Measurements from ENCODE around the gene NSMCE4A. TPM values are rescaled to one million over a fixed set of nuclear protein-coding genes. Genes with fewer than 3 reads are reported as not detected.
"Not testable (repeated sequence)": the region's sequence is repeated elsewhere in the genome, so short reads cannot be mapped to it uniquely, and the experiment has no call there.

Gene NSMCE4A
- total RNA-seq, 1 donor from 2014 or later, result 52.9 TPM

DNA sequence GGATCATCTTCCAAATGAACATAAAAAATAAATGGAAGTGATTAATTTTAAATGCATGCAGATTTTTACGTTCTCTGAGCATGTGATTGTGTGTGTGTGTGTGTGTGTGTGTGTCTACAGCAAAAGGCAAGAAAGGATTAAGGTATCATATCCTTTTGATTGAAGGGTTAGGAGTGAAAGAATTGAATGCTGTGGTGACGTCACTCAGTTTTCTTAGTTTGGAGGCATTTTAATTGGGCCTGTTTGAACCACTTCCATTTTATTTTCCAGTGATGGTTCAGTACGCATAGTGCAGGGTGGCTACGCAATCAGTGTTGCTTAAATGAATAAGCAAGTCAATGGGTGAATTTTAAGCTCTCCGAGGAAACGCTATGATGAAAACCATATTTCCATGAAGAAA, 45.2 kb upstream of the NSMCE4A start:
- H3K36me3 Mint-ChIP-seq, result no peaks in the 10 kb centered on the region
- H3K4me3 Mint-ChIP-seq, result peak overlapping the region; percentile 79
- TF ChIP-seq, protein P1, sequence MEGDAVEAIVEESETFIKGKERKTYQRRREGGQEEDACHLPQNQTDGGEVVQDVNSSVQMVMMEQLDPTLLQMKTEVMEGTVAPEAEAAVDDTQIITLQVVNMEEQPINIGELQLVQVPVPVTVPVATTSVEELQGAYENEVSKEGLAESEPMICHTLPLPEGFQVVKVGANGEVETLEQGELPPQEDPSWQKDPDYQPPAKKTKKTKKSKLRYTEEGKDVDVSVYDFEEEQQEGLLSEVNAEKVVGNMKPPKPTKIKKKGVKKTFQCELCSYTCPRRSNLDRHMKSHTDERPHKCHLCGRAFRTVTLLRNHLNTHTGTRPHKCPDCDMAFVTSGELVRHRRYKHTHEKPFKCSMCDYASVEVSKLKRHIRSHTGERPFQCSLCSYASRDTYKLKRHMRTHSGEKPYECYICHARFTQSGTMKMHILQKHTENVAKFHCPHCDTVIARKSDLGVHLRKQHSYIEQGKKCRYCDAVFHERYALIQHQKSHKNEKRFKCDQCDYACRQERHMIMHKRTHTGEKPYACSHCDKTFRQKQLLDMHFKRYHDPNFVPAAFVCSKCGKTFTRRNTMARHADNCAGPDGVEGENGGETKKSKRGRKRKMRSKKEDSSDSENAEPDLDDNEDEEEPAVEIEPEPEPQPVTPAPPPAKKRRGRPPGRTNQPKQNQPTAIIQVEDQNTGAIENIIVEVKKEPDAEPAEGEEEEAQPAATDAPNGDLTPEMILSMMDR (conservative IDR thresholded peaks at IDR 0.05), result no peak
- peak overlapping the region; percentile 95 for H3K27ac Mint-ChIP-seq
- no peaks in the 10 kb centered on the region for H3K27me3 Mint-ChIP-seq
- H3K9me3 Mint-ChIP-seq, result no peaks in the 10 kb centered on the region
- DNase-seq (ENCODE audit: extremely low spot score, unreplicated experiment), result no peak
- H3K4me1 Mint-ChIP-seq (ENCODE audit: unreplicated experiment), result peaks cover 35% of the 10 kb centered on the region

DNA sequence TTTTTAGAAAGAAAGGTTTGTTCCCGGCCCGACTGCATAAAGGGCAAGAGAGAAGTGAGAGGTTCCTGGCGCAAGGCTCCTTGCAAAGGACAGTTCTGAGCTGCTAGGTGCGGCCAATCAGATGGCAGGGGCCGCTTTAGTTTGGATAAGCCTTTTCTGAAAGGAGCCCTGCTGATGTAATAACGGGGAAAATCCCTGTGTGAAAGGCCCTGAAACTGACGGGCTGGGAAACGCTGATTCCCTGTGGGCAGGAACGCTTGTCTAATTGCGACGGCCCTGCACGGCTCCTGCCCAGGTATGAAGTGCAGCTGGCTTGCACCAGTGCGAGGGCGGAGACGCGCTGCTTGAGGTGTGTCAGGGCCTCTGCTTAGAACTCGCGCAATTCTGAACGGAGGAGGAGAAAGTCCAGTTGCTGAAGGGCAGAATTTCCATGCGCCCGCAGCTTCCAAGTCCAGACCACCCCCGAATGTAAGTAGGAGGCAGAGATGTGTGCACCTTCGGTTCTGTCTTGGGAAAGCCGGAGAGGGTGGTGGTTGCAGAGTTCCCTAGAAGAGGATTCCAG, 44.5 kb upstream of the NSMCE4A start:
- no peak for DNase-seq (ENCODE audit: extremely low spot score, unreplicated experiment)
- Mint-ChIP-seq H3K27me3 (no peaks in the 10 kb centered on the region), H3K4me1 (ENCODE audit: unreplicated experiment) (peaks cover 35% of the 10 kb centered on the region), H3K36me3 (no peaks in the 10 kb centered on the region), H3K4me3 (peak overlapping the region; percentile 79), H3K9me3 (no peaks in the 10 kb centered on the region), H3K27ac (peak overlapping the region; percentile 95)
- TF ChIP-seq, protein P1 (conservative IDR thresholded peaks at IDR 0.05), result no peak

DNA sequence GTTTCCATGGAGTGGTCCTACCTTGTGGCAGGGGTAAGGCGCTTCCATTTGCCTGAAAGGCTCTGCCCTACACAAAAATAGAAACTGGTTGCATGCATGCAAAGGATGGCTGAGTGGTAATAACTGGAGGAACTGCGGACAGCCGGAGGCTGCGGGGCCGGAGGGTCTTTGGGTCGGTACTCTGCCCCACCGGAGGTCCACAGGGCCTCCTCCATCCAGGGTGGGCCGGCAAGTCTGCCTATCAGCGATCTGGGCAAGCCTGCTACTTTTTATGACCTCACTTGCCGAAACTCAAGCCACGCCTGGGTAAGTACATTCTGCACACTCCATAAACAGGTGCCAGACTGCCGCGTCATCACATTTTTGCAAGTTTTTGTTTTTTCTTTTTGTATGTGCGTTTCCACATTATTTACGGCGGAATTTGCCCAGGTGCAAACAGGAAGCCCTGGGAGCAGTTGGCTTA, 44.0 kb upstream of the NSMCE4A start:
- Mint-ChIP-seq H3K27me3 (no peaks in the 10 kb centered on the region), H3K4me1 (ENCODE audit: unreplicated experiment) (peaks cover 35% of the 10 kb centered on the region), H3K27ac (peak overlapping the region; percentile 95), H3K9me3 (no peaks in the 10 kb centered on the region), H3K36me3 (no peaks in the 10 kb centered on the region), H3K4me3 (peak overlapping the region; percentile 79)
- DNase-seq (ENCODE audit: extremely low spot score, unreplicated experiment), result no peak
- TF ChIP-seq, protein P1 (conservative IDR thresholded peaks at IDR 0.05), result no peak

DNA sequence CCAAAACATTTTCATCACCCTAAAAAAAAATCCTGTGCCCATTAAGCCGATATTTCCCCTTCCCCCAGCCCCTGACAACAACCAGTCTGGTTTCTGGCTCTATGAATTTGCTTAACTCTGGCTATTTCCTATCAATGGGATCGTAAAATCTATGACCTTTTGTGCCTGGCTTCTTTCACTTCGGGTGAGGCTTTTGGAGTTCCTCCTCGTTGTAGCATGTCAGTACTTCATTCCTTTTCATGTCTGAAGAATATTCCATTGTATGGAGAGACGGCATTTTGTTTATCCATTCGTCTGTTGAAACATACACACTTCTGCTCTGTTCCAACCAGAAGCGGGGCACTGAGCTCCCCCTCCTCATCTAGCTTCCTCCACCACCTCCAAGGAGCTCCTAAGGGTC, 43.5 kb upstream of the NSMCE4A start:
- Mint-ChIP-seq H3K4me1 (ENCODE audit: unreplicated experiment) (peaks cover 35% of the 10 kb centered on the region), H3K9me3 (no peaks in the 10 kb centered on the region), H3K27me3 (no peaks in the 10 kb centered on the region), H3K36me3 (no peaks in the 10 kb centered on the region), H3K27ac (peak overlapping the region; percentile 95), H3K4me3 (peak overlapping the region; percentile 63)
- DNase-seq (ENCODE audit: extremely low spot score, unreplicated experiment), result no peak
- TF ChIP-seq, protein P1 (conservative IDR thresholded peaks at IDR 0.05), result no peak

DNA sequence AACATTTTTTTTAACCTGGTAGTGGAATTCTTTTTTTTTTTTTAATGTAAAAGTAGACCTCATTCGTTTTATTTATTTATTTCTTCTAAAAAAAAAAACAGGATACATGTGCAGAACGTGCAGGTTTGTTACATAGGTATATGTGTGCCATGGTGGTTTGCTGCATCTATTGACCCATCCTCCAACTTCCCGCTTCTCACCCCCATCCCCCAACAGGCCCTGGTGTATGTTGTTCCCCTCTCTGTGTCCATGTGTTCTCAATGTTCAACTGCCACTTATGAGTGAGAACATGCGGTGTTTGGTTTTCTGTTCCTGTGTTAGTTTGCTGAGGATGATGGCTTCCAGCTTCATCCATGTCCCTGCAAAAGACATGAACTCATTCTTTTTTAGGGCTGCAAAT, 42.9 kb upstream of the NSMCE4A start:
- Mint-ChIP-seq H3K27ac (peak overlapping the region; percentile 95), H3K4me3 (peak overlapping the region; percentile 63), H3K4me1 (ENCODE audit: unreplicated experiment) (peaks cover 35% of the 10 kb centered on the region)
- H3K36me3 Mint-ChIP-seq; H3K27me3 Mint-ChIP-seq; H3K9me3 Mint-ChIP-seq; DNase-seq (ENCODE audit: extremely low spot score, unreplicated experiment): not testable (repeated sequence)

DNA sequence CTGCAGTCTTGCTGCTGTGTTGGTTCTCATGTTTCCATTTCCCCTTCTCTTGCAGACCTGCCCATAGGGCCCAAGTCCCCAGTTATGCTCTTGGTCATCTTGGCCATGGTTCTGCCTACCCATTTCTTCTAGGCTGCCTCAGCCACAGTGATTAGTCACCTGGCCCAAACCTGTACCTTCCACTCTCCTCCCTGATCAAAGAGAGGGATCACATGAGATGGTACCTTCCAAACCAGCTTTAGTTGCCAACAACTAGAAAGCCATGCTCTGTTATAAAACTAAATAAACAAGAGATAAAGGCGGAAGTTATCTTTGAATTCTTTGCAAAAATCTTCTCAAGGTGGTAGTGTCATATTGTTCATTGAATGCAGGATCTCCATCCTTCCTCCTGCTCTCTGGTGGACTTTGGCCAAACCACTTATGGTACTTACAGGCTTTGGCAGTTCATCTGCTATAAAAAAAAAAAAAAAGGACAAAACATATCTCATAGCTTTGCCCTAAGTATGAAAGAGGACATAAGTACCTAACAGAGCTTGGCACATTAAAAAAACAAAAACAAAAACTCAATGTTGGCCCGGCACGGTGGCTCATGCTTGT, 39.7 kb upstream of the NSMCE4A start:
- peaks cover 18% of the 10 kb centered on the region for H3K4me1 Mint-ChIP-seq (ENCODE audit: unreplicated experiment)
- no peaks in the 10 kb centered on the region for H3K27me3 Mint-ChIP-seq
- DNase-seq (ENCODE audit: extremely low spot score, unreplicated experiment), result no peak
- H3K36me3 Mint-ChIP-seq, result no peaks in the 10 kb centered on the region
- TF ChIP-seq, protein P1 (conservative IDR thresholded peaks at IDR 0.05), result no peak
- H3K9me3 Mint-ChIP-seq, result no peaks in the 10 kb centered on the region
- peak overlapping the region; percentile 80 for H3K27ac Mint-ChIP-seq
- no peak overlapping the region for H3K4me3 Mint-ChIP-seq

Data from type B pancreatic cell (in vitro differentiated cells).